Activated T-cell treated with anti-CD3 and anti-CD28 coated beads, Interleukin-2, amount 50 U/mL, for 48 hours (primary cell): ENCODE data around the gene TBC1D22A.

Source experiments
- DNase-seq, 2 experiments: peaks; one replicate each; pipeline ENCODE4 v3.0.0-alpha.2; 2020

The TBC1D22A gene

GRCh38 chr22:46795845-46796565 lies 33.6 kb downstream of the TBC1D22A start:
- no peak for DNase-seq

GRCh38 chr22:46796566-46797195 lies 34.2 kb downstream of the TBC1D22A start:
- no peak for DNase-seq

DNA sequence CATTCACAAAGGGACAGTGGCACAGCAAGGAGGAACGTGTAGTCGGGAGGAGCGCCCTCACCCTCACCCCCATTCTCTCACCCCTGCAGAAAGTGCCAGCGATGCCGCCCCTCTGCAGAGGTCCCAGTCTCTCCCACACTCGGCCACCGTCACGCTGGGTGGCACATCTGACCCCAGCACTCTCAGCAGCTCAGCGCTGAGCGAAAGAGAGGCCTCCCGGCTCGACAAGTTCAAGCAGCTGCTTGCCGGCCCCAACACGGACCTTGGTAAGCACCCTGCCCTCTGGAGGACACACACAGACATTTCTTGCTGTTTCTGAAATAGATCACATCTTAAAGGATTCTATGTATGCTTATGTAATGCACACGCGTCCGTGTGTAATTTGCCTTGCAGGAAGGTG lies 34.9 kb downstream of the TBC1D22A start:
- DNase-seq, result no peak

- no peak for DNase-seq
Measured at GRCh38 chr22:46798041-46798365, 35.6 kb downstream of the TBC1D22A start.

DNA sequence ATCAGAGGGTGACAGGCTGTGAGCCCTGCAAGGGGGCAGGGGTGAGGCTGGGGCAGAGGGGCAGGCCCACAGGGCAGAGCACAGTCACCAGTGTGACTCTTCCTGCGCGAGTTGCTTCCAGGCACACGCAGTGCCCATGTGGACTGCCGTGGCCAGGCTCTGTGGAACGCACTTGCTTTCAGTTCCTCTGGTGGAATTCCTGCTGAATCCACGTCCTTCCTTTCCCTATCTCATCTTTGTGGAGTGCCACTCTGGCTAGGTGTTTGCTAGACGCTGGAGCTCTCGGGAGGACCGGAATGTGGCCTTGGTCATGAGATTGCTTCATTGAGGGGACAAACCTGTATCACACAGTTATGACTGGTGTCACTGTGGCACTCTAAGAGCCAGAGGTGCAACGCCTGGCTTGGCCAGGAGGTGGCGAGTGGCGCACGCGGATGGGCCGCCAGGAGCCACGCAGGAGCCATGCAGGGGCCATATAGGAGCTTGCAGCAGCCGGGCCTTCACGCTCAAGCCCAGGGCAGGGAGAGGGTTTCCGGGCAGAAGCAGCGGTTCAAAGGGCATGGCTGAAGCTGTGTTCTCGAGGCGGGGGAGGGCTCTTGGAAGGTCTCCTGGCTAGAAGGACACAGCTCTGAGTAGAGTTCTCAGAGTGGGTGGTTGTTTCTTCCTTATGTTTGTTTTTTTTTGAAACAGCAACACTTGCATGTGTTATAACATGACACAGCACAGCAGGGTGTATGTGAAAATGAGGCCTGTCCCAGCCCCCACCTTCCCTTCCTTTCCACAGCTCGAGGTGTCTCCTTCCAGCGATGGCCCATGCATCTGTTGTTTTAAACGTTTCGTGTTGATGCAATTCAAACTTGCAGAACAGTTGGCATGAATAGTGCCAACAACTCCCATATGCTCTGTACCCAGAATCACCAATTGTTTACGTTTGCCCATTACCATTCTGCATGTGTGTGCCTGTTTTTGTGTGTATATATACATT lies 36.2 kb downstream of the TBC1D22A start:
- peak; percentile 87 to 89 for DNase-seq

GRCh38 chr22:46799626-46800025 lies 37.2 kb downstream of the TBC1D22A start:
- peak in 1 of 2 experiments; percentile 13 for DNase-seq

DNA sequence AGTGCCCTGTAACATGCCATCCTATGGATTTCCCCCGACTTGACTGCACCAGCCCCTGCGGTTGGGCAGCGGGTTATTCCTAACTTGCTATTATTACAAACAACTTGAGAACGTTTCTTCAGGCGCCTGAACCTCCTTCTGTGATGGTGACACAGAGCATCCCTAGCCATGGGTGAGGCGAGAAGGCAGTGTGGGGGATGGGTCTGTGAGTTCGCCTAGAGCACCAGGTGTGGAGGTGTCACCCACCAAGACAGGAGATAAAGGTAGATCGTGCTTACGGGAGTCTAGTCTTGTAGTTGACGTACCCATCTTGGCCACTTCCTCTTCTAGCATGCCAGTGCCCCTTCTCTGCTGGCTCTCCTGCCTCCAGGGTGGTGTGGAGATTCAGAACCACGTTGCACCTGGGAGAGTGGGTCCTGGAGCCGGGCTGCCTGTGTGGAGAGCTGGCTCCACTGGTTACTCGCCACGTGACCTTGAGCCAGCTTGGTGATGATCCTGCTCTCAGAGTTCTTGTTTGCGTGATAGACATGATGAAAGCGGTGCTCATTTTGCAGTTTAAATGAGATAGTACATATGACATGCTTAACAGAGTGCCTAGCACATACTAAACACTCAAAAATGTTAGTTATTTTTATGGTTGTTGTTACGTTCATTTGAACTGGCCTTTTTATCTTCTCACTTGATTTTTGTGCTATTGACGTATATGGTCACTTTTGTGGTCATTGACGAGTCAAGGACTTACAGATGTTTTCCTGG lies 37.8 kb downstream of the TBC1D22A start:
- peak in 1 of 2 experiments; percentile 12 for DNase-seq

- no peak for DNase-seq
Measured at GRCh38 chr22:46801331-46801811, 38.9 kb downstream of the TBC1D22A start.

DNA sequence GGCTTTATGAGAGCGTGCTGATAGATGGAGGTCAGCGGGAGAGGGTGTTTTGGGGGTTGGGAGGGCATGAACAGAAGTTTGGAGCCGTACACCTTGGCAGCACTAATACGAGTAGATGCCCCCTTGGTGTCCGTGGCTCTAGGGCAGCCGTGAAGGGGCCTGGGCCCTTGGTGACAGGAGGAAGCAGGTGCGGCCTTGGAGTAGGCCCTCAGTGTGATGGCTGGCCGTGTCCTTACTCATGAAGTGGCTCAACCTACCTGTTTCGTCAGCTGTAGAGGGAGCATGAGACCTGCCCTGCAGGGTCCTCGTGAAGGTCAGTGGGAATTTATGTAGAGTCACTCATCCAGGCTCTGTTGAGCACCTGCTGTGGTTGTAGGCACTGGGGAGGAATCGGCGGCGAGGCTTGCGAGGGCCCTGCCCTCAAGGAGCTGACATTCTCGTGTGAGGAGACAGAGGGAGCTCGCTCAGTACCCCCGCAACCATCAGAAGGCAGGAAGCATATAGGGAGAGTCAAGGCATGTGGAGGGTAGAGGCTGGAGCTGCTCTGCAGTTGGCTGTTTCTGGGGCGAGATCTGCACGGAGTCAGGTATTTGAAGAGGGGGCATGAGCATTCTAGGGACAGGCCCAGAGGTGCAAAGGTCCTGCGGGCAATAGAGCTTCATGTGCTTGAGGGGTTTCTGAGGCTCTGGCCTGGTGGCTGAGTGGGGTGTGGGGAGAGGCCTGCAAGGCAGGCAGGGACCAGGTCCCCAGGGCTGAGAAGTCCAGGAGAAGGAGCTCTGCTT lies 39.6 kb downstream of the TBC1D22A start:
- DNase-seq, result peak in 1 of 2 experiments; percentile 14

- DNase-seq, result no peak
Measured at GRCh38 chr22:46802608-46803027, 40.2 kb downstream of the TBC1D22A start.

DNA sequence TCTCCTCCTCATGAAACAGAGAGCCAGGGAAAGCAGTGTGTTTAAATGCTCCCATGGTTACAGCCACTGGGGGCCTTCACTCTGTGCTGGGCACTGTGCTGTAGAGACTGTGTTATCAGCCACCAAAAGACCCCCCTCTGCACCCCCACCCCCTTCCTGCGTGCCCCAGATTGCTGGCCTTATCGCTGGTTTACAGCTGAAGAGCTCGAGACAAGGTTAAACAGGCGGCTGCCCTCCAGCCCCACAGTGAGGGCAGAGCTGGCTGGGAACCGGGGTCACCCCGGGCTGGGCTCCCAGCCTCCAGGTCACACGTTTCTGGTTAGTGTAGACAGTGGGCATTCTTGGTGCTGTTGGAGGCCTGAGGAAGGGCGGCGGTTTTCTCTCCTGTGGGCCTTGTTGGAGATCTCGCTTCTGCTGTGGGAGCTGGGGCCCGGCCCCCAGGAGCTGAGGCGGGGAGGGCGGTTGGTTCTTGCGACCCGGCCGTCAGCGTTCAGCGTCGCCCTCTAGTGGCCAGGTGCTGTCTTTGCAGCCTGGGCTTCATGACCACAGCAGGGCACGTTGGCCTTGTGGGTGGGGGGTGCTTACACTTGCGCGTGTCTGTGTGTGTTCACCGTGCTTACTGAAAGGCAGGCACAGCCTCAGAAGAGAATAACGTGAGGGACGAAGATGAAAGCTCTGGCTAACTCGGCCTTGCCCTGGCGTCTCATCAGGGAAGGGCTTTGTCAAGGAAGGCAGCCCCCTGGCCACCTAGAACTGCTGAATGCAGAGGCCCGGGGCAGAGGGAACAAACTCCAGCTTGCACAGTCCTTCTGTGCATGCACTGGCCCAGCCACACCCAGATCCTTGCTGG lies 40.8 kb downstream of the TBC1D22A start:
- DNase-seq, result peak; percentile 73 to 79

GRCh38 chr22:46803936-46804335 lies 41.5 kb downstream of the TBC1D22A start:
- DNase-seq, result no peak

DNA sequence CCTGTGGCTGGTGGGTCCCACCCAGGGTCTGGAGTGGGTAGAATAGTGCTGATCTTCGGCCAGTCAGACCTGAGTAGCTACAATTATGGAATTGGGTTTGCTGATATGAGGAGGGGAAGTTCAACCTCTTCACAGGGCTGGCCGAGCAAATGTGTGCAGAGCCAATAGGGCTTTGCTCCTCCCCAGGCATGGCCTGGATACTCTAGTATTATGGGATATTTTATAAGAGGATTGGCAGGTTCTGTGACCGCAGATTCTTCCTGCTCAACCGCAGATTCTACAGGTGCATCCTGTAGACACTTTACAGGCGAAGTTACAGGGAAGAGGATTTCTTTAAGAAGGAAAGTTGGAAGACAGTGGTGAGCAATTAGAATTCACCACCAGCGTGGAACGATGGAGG lies 44.3 kb downstream of the TBC1D22A start:
- no peak for DNase-seq

DNA sequence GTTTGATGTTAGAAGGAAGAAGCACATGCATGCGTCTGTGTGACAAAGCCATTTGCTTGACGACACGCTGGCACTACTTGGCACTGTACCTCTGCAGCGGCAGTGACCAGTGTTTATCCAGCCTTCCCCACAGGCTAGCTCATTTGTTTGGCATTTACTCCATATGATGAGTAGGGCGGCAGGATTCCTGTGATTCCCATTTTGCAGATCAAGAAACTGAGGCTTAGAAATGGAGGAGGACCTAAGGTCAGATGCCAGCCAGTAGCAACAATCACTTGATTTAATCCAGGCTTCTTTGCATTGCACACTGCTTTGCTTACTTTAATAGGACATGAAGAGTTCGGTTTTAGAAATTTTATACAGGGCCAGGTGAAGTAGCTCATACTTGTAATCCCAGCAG lies 45.0 kb downstream of the TBC1D22A start:
- DNase-seq, result no peak

GRCh38 chr22:46809153-46809885 lies 46.9 kb downstream of the TBC1D22A start:
- no peak for DNase-seq

GRCh38 chr22:46810856-46811786 lies 48.7 kb downstream of the TBC1D22A start:
- peak in 1 of 2 experiments; percentile 10 for DNase-seq

DNA sequence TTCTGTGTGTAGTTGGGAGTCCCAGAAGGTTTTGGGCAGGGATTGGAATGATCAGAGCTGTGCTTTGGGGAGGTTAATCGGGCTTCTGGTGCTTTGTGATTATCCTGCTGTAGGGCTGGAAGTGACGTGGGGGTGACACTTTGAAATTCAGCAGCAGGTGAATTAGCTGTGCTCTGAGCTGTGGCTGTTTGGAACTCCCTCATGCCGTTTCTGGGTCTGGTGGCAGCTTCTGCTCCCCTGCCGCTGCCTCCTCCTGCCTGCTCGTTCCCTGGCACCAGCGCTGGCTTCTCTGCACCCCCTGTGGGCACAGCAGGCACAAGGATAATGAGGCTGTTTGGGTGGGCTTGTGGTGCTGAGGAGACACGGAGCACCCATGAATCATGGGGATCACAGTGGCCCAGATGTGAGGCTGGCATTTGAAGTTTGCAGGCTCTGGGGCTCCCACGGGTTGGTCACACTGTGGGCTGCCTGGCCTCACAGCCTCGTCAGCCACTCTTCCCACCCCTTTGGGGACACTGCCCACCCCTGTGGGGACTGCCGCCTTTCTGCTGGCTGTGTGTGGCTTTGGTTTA lies 49.7 kb downstream of the TBC1D22A start:
- peak in 1 of 2 experiments; percentile 12 for DNase-seq

DNA sequence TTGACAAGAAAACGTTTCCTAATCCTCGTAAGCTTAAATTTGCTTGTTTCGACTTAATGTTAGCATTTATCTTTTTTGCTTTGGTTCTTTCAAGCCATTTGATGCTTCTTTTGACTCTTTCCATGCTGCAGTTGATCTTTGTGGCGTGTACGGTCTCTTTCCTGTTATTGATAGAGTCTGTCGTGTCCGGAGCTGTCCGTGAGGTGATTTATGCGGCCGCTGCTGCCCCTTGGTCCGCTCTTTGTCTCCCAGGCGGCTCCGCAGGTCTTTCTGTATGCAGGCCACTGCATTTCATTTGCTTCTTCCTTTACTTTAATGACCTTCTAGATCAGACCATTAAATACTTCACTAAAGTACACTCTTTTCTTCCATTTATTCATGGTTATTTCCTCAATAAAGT lies 50.3 kb downstream of the TBC1D22A start:
- DNase-seq, result no peak
